Gastroesophageal sphincter (tissue), 4 donors: Measurements from ENCODE around the gene OTOP3. TPM values are rescaled to one million over a fixed set of nuclear protein-coding genes. Genes with fewer than 3 reads are reported as not detected.

Source experiments
- ATAC-seq: fragments of 150-250 bp; one replicate; pipeline ENCODE4 v1.9.1; 2016; ENCODE audit warnings: mild to moderate bottlenecking, moderate library complexity
- H3K27ac ChIP-seq, 4 donors: fragments of 200-600 bp; sonication (generic) in 3 of 4; 1 replicate in 3 of 4; 2 replicates in 1 of 4; pipeline ENCODE4 v1.5.1; 2016 to 2019
- H3K27me3 ChIP-seq: fragments of 200-600 bp; sonication (generic); one replicate; pipeline ENCODE4 v1.5.1; 2019
- H3K36me3 ChIP-seq, 2 donors: fragments of 200-600 bp; sonication (generic); one replicate each; pipeline ENCODE4 v1.5.1; 2019; ENCODE audit warnings: control low read depth in 1 of 2
- H3K4me1 ChIP-seq, 3 donors: fragments of 200-600 bp; sonication (generic); 1 replicate in 2 of 3; 2 replicates in 1 of 3; pipeline ENCODE4 v1.5.1; 2016 to 2019; ENCODE audit warnings: control low read depth in 2 of 3
- H3K4me3 ChIP-seq, 2 donors: fragments of 200-600 bp; sonication (generic); one replicate each; pipeline ENCODE4 v1.5.1; 2019; ENCODE audit warnings: mild to moderate bottlenecking in 1 of 2, moderate library complexity in 1 of 2
- H3K9me3 ChIP-seq, 3 donors: fragments of 200-600 bp; sonication (generic); one replicate each; pipeline ENCODE4 v1.5.1; 2017 to 2019; ENCODE audit warnings: control low read depth in 2 of 3
- CTCF ChIP-seq, 4 experiments: fragments of 200-600 bp in 2 of 4; fragments of 450-650 bp in 2 of 4; sonication (generic) in 1 of 4; IDR thresholded peaks; one replicate each; pipeline ENCODE4 v1.5.1; 2017 to 2019; ENCODE audit warnings: antibody characterized with exemption in 4 of 4, mild to moderate bottlenecking in 2 of 4, moderate library complexity in 2 of 4
- EP300 ChIP-seq: sonication (generic); formaldehyde crosslinking; IDR thresholded peaks from one replicate; pipeline ENCODE4 v1.6.1; 2017; ENCODE audit warnings: antibody characterized with exemption, mild to moderate bottlenecking
- POLR2A ChIP-seq, 2 donors: fragments of 450-650 bp; IDR thresholded peaks; one replicate each; pipeline ENCODE4 v1.6.1; 2017; ENCODE audit warnings: antibody characterized with exemption in 2 of 2, mild to moderate bottlenecking in 2 of 2, moderate library complexity in 1 of 2
- POLR2AphosphoS5 ChIP-seq: sonication (generic); formaldehyde crosslinking; IDR thresholded peaks from one replicate; pipeline ENCODE4 v1.6.1; 2017; ENCODE audit warnings: antibody characterized with exemption
- WGBS, 2 donors: methylation state at CpG; one replicate each; pipeline ENCODE4 v1.1.5; 2018; ENCODE audit warnings: low coverage in 1 of 2; 5-methylcytosine and 5-hydroxymethylcytosine counted together
- total RNA-seq, 4 donors: library from RNA; depleted of rRNA; stranded (reverse); fragments of >200 nt; gene quantifications; one replicate each; pipeline ENCODE4 v1.1.0, GENCODE V29; 2016

OTOP3 gene
- total RNA-seq, 4 donors from 2014 or later: 0.31 to 0.82 TPM; not detected in 2

- no CpG with 5 or more reads among the region's 86 CpGs for WGBS, 2 donors
- Histone ChIP-seq H3K4me3 (peak within 1 kb of the TSS in 1 of 2 donors; percentile 43), H3K9me3 (no peaks in the 10 kb centered on the region), H3K4me1 (peaks cover 0 to 13% (median 9%) of the 10 kb centered on the region in 3 donors), H3K27ac (no peak within 1 kb of the TSS), H3K27me3 (peaks cover 76% of the 10 kb centered on the region), H3K36me3 (no peaks in the 10 kb centered on the region)
- peak; percentile 44 for ATAC-seq
- TF ChIP-seq POLR2AphosphoS5 (no peak), POLR2A (IDR thresholded peaks at IDR 0.05) (no peak), EP300 (no peak), CTCF (IDR thresholded peaks at IDR 0.05) (no peak)
These were observed 42.5 kb upstream of the OTOP3 start, which contains the start of gene FADS6 for GRCh38 chr17:74892974-74893911. FADS6 (minus strand) TSS chr17:74893633; CDS start chr17:74893595, 38 bp downstream.

GRCh38 chr17:74893936-74894671 lies 41.6 kb upstream of the OTOP3 start:
- peaks cover 0 to 13% (median 9%) of the 10 kb centered on the region in 3 donors for H3K4me1 ChIP-seq
- no peak for TF ChIP-seq EP300
- no peak for TF ChIP-seq POLR2AphosphoS5
- no peak for TF ChIP-seq CTCF (IDR thresholded peaks at IDR 0.05)
- no peak for TF ChIP-seq POLR2A (IDR thresholded peaks at IDR 0.05)
- H3K27ac ChIP-seq: no peak overlapping the region
- H3K4me3 ChIP-seq: peak overlapping the region in 1 of 2 donors; percentile 43
- ATAC-seq: no peak
- WGBS, 2 donors: 25 to 31% methylated on average over 2 to 5 of the region's 22 CpGs
- peaks cover 68% of the 10 kb centered on the region for H3K27me3 ChIP-seq
- no peaks in the 10 kb centered on the region for H3K9me3 ChIP-seq
- H3K36me3 ChIP-seq: no peaks in the 10 kb centered on the region

GRCh38 chr17:74898376-74898946 lies 37.2 kb upstream of the OTOP3 start:
- ATAC-seq: no peak
- Histone ChIP-seq H3K4me3 (no peak overlapping the region), H3K4me1 (peaks cover 0 to 6% (median 3%) of the 10 kb centered on the region in 3 donors), H3K36me3 (no peaks in the 10 kb centered on the region), H3K27ac (no peak overlapping the region), H3K27me3 (peaks cover 63% of the 10 kb centered on the region), H3K9me3 (no peaks in the 10 kb centered on the region)
- TF ChIP-seq CTCF (IDR thresholded peaks at IDR 0.05) (no peak), POLR2AphosphoS5 (no peak)
- 45 to 100% methylated on average over 2 of the region's 11 CpGs for WGBS, 2 donors

GRCh38 chr17:74900208-74900607 lies 35.5 kb upstream of the OTOP3 start:
- H3K4me1 ChIP-seq: no peaks in the 10 kb centered on the region
- peaks cover 63% of the 10 kb centered on the region for H3K27me3 ChIP-seq
- H3K36me3 ChIP-seq: no peaks in the 10 kb centered on the region
- no peaks in the 10 kb centered on the region for H3K9me3 ChIP-seq
- H3K4me3 ChIP-seq: no peak overlapping the region
- TF ChIP-seq CTCF (IDR thresholded peaks at IDR 0.05) (no peak), POLR2AphosphoS5 (no peak), POLR2A (IDR thresholded peaks at IDR 0.05) (no peak), EP300 (no peak)
- 77 to 94% methylated on average over 6 to 8 of the region's 8 CpGs for WGBS, 2 donors
- no peak for ATAC-seq
- H3K27ac ChIP-seq: no peak overlapping the region
